ENCODE data around the gene SCG2. TPM values are rescaled to one million over a fixed set of nuclear protein-coding genes. Genes with fewer than 3 reads are reported as not detected.

The SCG2 gene
- total and polyA plus RNA-seq, 2 donors (not counting 1 experiment from before 2014, with no cell fraction given) = 0.66 to 2.9 TPM

- Histone ChIP-seq H3K27me3 (ENCODE audit: control insufficient read depth, insufficient read depth, low read length) (no peaks in the 10 kb centered on the region), H3K27ac (ENCODE audit: insufficient read depth, low read length) (no peak overlapping the region), H3K9ac (ENCODE audit: insufficient read depth, low read length) (no peak overlapping the region), H3K4me1 (ENCODE audit: control insufficient read depth, extremely low read depth, insufficient read depth, low read length) (no peaks in the 10 kb centered on the region), H3K36me3 (ENCODE audit: control insufficient read depth, insufficient read depth, low read length) (no peaks in the 10 kb centered on the region), H3K4me2 (ENCODE audit: extremely low read depth, insufficient read depth, low read length) (no peak overlapping the region), H3K79me2 (ENCODE audit: control insufficient read depth, insufficient read depth, low read length) (no peaks in the 10 kb centered on the region), H3K9me3 (ENCODE audit: control insufficient read depth, insufficient read depth, low read depth, low read length) (no peaks in the 10 kb centered on the region), H4K20me1 (ENCODE audit: control insufficient read depth, extremely low read depth, insufficient read depth, low read length) (no peaks in the 10 kb centered on the region), H3K4me3 (replicated peaks in 1 of 4; ENCODE audit: control extremely low read depth in 1 of 4, insufficient read depth in 1 of 4, low read depth in 3 of 4, low read length in 4 of 4) (no peak overlapping the region), H2AFZ (ENCODE audit: low read length) (no peak overlapping the region)
- no peak for TF ChIP-seq EZH2 (IDR thresholded peaks at IDR 0.05; ENCODE audit: low read length, missing control alignments)
- TF ChIP-seq, protein P1, sequence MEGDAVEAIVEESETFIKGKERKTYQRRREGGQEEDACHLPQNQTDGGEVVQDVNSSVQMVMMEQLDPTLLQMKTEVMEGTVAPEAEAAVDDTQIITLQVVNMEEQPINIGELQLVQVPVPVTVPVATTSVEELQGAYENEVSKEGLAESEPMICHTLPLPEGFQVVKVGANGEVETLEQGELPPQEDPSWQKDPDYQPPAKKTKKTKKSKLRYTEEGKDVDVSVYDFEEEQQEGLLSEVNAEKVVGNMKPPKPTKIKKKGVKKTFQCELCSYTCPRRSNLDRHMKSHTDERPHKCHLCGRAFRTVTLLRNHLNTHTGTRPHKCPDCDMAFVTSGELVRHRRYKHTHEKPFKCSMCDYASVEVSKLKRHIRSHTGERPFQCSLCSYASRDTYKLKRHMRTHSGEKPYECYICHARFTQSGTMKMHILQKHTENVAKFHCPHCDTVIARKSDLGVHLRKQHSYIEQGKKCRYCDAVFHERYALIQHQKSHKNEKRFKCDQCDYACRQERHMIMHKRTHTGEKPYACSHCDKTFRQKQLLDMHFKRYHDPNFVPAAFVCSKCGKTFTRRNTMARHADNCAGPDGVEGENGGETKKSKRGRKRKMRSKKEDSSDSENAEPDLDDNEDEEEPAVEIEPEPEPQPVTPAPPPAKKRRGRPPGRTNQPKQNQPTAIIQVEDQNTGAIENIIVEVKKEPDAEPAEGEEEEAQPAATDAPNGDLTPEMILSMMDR (conservative IDR thresholded peaks at IDR 0.05 in 1 of 2, IDR thresholded peaks at IDR 0.05 in 1 of 2; ENCODE audit: low read depth in 1 of 2, low read length in 2 of 2) = no peak
- DNase-seq (ENCODE audit: low read depth in 2 of 2) = no peak
Observed at GRCh38 chr2:223566396-223566795, 35.8 kb downstream of the SCG2 start.

DNA sequence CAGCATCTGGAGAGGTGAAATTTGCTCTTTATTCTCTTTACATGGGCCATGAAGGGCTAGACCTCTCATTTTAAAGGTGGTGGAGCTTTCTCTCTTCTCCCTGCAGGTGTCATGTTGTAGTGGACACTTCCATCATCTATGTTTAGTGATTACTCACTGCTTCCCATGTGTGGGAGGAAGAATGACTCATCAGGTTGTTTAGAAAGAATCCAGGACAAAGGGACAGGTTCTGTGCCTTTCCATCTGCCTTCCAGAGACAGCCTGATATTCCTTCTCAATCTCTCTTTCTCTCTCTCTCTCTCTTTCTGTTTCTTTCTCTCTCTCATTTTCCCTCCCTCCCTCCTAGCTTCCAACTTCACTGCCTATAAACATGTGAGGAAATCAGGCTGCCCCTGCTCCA, 38.7 kb downstream of the SCG2 start:
- Histone ChIP-seq H3K4me2 (ENCODE audit: extremely low read depth, insufficient read depth, low read length) (no peak overlapping the region), H3K9me3 (ENCODE audit: control insufficient read depth, insufficient read depth, low read depth, low read length) (no peaks in the 10 kb centered on the region), H4K20me1 (ENCODE audit: control insufficient read depth, extremely low read depth, insufficient read depth, low read length) (no peaks in the 10 kb centered on the region), H3K27me3 (ENCODE audit: control insufficient read depth, insufficient read depth, low read length) (no peaks in the 10 kb centered on the region), H3K9ac (ENCODE audit: insufficient read depth, low read length) (no peak overlapping the region), H3K4me1 (ENCODE audit: control insufficient read depth, extremely low read depth, insufficient read depth, low read length) (no peaks in the 10 kb centered on the region), H3K79me2 (ENCODE audit: control insufficient read depth, insufficient read depth, low read length) (no peaks in the 10 kb centered on the region), H3K36me3 (ENCODE audit: control insufficient read depth, insufficient read depth, low read length) (no peaks in the 10 kb centered on the region), H3K4me3 (replicated peaks in 1 of 4; ENCODE audit: control extremely low read depth in 1 of 4, insufficient read depth in 1 of 4, low read depth in 3 of 4, low read length in 4 of 4) (no peak overlapping the region), H2AFZ (ENCODE audit: low read length) (no peak overlapping the region), H3K27ac (ENCODE audit: insufficient read depth, low read length) (no peak overlapping the region)
- TF ChIP-seq, protein P1 (conservative IDR thresholded peaks at IDR 0.05 in 1 of 2, IDR thresholded peaks at IDR 0.05 in 1 of 2; ENCODE audit: low read depth in 1 of 2, low read length in 2 of 2) = no peak
- TF ChIP-seq EZH2 (IDR thresholded peaks at IDR 0.05; ENCODE audit: low read length, missing control alignments) = no peak
- DNase-seq (ENCODE audit: low read depth in 2 of 2) = peak; percentile 85

GRCh38 chr2:223562078-223562477, 40.1 kb downstream of the SCG2 start:
- no peaks in the 10 kb centered on the region for H3K27me3 ChIP-seq (ENCODE audit: control insufficient read depth, insufficient read depth, low read length)
- H3K79me2 ChIP-seq (ENCODE audit: control insufficient read depth, insufficient read depth, low read length) = no peaks in the 10 kb centered on the region
- H3K9ac ChIP-seq (ENCODE audit: insufficient read depth, low read length) = no peak overlapping the region
- no peaks in the 10 kb centered on the region for H3K36me3 ChIP-seq (ENCODE audit: control insufficient read depth, insufficient read depth, low read length)
- H3K9me3 ChIP-seq (ENCODE audit: control insufficient read depth, insufficient read depth, low read depth, low read length) = no peaks in the 10 kb centered on the region
- H3K4me3 ChIP-seq (replicated peaks in 1 of 4; ENCODE audit: control extremely low read depth in 1 of 4, insufficient read depth in 1 of 4, low read depth in 3 of 4, low read length in 4 of 4) = no peak overlapping the region
- DNase-seq (ENCODE audit: low read depth in 2 of 2) = no peak
- H3K4me1 ChIP-seq (ENCODE audit: control insufficient read depth, extremely low read depth, insufficient read depth, low read length) = no peaks in the 10 kb centered on the region
- H2AFZ ChIP-seq (ENCODE audit: low read length) = no peak overlapping the region
- H3K4me2 ChIP-seq (ENCODE audit: extremely low read depth, insufficient read depth, low read length) = no peak overlapping the region
- no peaks in the 10 kb centered on the region for H4K20me1 ChIP-seq (ENCODE audit: control insufficient read depth, extremely low read depth, insufficient read depth, low read length)
- no peak for TF ChIP-seq EZH2 (IDR thresholded peaks at IDR 0.05; ENCODE audit: low read length, missing control alignments)
- TF ChIP-seq, protein P1 (conservative IDR thresholded peaks at IDR 0.05 in 1 of 2, IDR thresholded peaks at IDR 0.05 in 1 of 2; ENCODE audit: low read depth in 1 of 2, low read length in 2 of 2) = no peak
- no peak overlapping the region for H3K27ac ChIP-seq (ENCODE audit: insufficient read depth, low read length)
